DOHH2 (cell line): Measurements from ENCODE around the gene NBAS.

Experiments
- EZH2phosphoT487 ChIP-seq: fragments of 200-600 bp; sonication (generic); IDR thresholded peaks from 2 replicates; pipeline ENCODE4 v1.6.1; 2017; ENCODE audit warnings: borderline replicate concordance, mild to moderate bottlenecking, antibody characterized with exemption, low read length, moderate library complexity, mixed read lengths
- TF ChIP-seq, protein P1 (sequence below): fragments of 200-600 bp; sonication (generic); IDR thresholded peaks from one replicate; pipeline ENCODE4 v1.5.1; 2014; ENCODE audit warnings: antibody characterized with exemption, mild to moderate bottlenecking, low read depth, low read length; ENCODE audit not compliant: poor library complexity, severe bottlenecking

DNA sequence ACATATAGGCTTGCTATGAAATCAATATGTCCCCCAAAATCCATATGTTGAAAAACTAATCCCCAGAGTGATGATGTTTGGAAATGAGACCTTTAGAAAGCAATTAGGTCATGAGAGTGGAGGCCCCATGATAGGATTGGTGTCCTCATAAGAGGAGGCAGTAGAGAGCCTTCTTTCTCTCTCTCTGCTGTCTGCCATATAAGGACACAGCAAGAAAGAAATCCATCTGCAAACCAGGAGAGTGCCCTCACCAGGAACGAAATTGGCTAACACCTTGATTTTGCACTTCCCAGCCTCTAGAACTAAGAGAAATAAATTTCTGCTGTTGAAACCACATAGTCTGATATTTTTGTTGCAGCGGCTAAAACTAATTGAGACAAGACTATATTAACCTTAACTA is 89.5 kb downstream of the NBAS start:
- TF ChIP-seq, protein P1, sequence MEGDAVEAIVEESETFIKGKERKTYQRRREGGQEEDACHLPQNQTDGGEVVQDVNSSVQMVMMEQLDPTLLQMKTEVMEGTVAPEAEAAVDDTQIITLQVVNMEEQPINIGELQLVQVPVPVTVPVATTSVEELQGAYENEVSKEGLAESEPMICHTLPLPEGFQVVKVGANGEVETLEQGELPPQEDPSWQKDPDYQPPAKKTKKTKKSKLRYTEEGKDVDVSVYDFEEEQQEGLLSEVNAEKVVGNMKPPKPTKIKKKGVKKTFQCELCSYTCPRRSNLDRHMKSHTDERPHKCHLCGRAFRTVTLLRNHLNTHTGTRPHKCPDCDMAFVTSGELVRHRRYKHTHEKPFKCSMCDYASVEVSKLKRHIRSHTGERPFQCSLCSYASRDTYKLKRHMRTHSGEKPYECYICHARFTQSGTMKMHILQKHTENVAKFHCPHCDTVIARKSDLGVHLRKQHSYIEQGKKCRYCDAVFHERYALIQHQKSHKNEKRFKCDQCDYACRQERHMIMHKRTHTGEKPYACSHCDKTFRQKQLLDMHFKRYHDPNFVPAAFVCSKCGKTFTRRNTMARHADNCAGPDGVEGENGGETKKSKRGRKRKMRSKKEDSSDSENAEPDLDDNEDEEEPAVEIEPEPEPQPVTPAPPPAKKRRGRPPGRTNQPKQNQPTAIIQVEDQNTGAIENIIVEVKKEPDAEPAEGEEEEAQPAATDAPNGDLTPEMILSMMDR: no peak
- no peak for TF ChIP-seq EZH2phosphoT487
